Tibial nerve (tissue), 4 donors: ENCODE measurements around the gene TMEM38B.
"Not testable (repeated sequence)": the region's sequence is repeated elsewhere in the genome, so short reads cannot be mapped to it uniquely, and the experiment has no call there.

Experiments used
- CTCF ChIP-seq, 5 experiments: fragments of 200-600 bp in 3 of 5; fragments of 450-650 bp in 2 of 5; sonication (generic) in 3 of 5; IDR thresholded peaks; one replicate each; pipeline ENCODE4 v1.5.1; 2016 to 2019; ENCODE audit warnings: antibody characterized with exemption in 5 of 5, mild to moderate bottlenecking in 3 of 5, moderate library complexity in 2 of 5
- EP300 ChIP-seq, 2 donors: sonication (generic); formaldehyde crosslinking; IDR thresholded peaks; one replicate each; pipeline ENCODE4 v1.6.1; 2017; ENCODE audit warnings: antibody characterized with exemption in 2 of 2, mild to moderate bottlenecking in 1 of 2

- not testable (repeated sequence) for TF ChIP-seq CTCF, EP300 (IDR thresholded peaks at IDR 0.05)
Measured at GRCh38 chr9:105783495-105783872, 89.1 kb downstream of the TMEM38B start.
